HG02973 (cell line): ENCODE measurements around the gene PTTG1IP2.

Source experiments
- ATAC-seq: cut with Tn5 transposase; IDR thresholded peaks from one replicate; pipeline ENCODE4 v1.9.1; 2021; ENCODE audit warnings: moderate library complexity; ENCODE audit not compliant: unreplicated experiment

Gene PTTG1IP2

DNA sequence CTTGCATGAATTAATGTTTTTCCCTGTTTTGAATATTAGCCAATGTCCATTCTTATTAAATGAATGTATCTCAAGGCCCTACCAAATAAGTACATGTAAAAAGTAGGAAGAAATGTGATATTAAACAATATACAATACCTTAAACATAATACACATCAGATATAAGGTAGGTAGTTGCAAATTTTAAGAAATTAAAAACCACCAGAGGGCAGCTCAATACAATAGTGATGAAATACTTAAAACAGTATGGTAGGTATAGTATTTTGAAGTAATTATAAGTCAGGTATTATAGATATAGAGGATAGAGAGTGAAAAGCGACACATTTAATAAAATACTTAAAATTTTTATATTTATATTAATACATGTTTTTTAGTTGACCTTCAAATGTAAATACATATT is 83.1 kb downstream of the PTTG1IP2 start:
- ATAC-seq = no peak

DNA sequence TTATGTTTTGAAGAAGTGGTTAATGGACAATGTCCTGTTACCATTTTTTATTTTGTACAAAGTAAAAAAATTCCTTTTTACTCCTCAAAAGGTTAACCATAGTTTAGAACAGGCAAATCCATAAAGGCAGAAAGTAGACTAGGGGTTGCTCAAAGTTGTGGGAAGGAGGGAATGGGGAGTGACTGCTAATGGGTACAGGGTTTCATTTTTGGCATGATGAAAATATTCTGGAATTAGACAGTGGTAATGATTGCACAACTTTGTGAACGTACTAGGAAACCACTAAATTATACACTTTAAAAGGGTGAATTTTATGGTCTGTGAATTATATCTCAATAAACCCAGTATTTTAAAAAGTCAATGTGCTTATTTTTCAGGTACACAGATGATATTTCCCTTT is 91.3 kb downstream of the PTTG1IP2 start:
- ATAC-seq = no peak
